Stomach (tissue), 9 donors: ENCODE results near the gene PTPRS. TPM values are rescaled to one million over a fixed set of nuclear protein-coding genes. Genes with fewer than 3 reads are reported as not detected.

Experiments
- DNase-seq, 2 donors: peaks; one replicate each; pipeline versions ENCODE4 v3.0.0 to v3.0.0-alpha.2; 2013 to 2019
- H3K27ac ChIP-seq, 5 donors: fragments of 200-600 bp in 4 of 5; sonication (generic) in 4 of 5; one replicate each; pipeline ENCODE4 v1.5.1; 2013 to 2019; ENCODE audit warnings: mild to moderate bottlenecking in 1 of 5, moderate library complexity in 1 of 5
- H3K27me3 ChIP-seq, 3 donors: fragments of 200-600 bp; sonication (generic); one replicate each; pipeline ENCODE4 v1.5.1; 2017 to 2019; ENCODE audit warnings: mixed run types in 1 of 3
- H3K36me3 ChIP-seq, 4 donors: fragments of 200-600 bp; sonication (generic); 1 replicate in 3 of 4; 2 replicates in 1 of 4; pipeline ENCODE4 v1.5.1; 2016 to 2019
- H3K4me1 ChIP-seq, 4 donors: fragments of 200-600 bp; sonication (generic); one replicate each; pipeline ENCODE4 v1.5.1; 2016 to 2019
- H3K4me3 ChIP-seq, 4 donors: fragments of 200-600 bp; sonication (generic) in 3 of 4; one replicate each; pipeline ENCODE4 v1.5.1; 2016 to 2019; ENCODE audit warnings: mild to moderate bottlenecking in 1 of 4
- H3K9me3 ChIP-seq, 4 donors: fragments of 200-600 bp; sonication (generic); one replicate each; pipeline ENCODE4 v1.5.1; 2016 to 2019
- EP300 ChIP-seq: sonication (generic); formaldehyde crosslinking; IDR thresholded peaks from one replicate; pipeline ENCODE4 v1.6.1; 2017; ENCODE audit warnings: antibody characterized with exemption
- POLR2A ChIP-seq, 4 donors: fragments of 450-650 bp; IDR thresholded peaks; one replicate each; pipeline ENCODE4 v1.6.1; 2016; ENCODE audit warnings: antibody characterized with exemption in 4 of 4, control low read depth in 2 of 4, mild to moderate bottlenecking in 1 of 4, moderate library complexity in 1 of 4
- POLR2AphosphoS5 ChIP-seq, 3 donors: sonication (generic); formaldehyde crosslinking; IDR thresholded peaks; one replicate each; pipeline ENCODE4 v1.6.1; 2016; ENCODE audit warnings: antibody characterized with exemption in 3 of 3
- WGBS, 5 donors: extraction: QIAGEN DNeasy Blood & Tissue Kit in 3 of 5; methylation state at CpG; one replicate each; pipeline versions ENCODE4 v1.1.5 to v1.1.7; 2013 to 2018; 5-methylcytosine and 5-hydroxymethylcytosine counted together
- intact Hi-C: fragments of 100-400 bp; cut with DNase I; formaldehyde crosslinking; loops from one replicate; pipeline ENCODE4 v1.15.1; 2023; ENCODE audit warnings: low total_unique reads
- polyA plus RNA-seq, 3 donors: library from polyadenylated mRNA; stranded (reverse); fragments of 200-250 nt; gene quantifications; one replicate each; pipeline ENCODE4 v1.2.3, GENCODE V29; 2013
- total RNA-seq, 5 donors: library from RNA; depleted of rRNA; stranded (reverse); fragments of >200 nt; gene quantifications; one replicate each; pipeline versions ENCODE4 v1.1.0 to v1.2.3, GENCODE V29; 2014 to 2016
- TF ChIP-seq, protein P1 (sequence below), 7 experiments: fragments of 450-650 bp in 4 of 7; fragments of 200-600 bp in 3 of 7; sonication (generic) in 3 of 7; IDR thresholded peaks; one replicate each; pipeline ENCODE4 v1.5.1; 2016 to 2019; ENCODE audit warnings: antibody characterized with exemption in 7 of 7, control low read depth in 2 of 7, mild to moderate bottlenecking in 1 of 7
- donor health status: healthy with polysubstance abuse.
- donor health status: Bipolar disorder and iron deficiency.
- donor health status: healthy.

Gene PTPRS
- total and polyA plus RNA-seq, 8 donors = 6.9 to 142 (median 57.1) TPM

DNA sequence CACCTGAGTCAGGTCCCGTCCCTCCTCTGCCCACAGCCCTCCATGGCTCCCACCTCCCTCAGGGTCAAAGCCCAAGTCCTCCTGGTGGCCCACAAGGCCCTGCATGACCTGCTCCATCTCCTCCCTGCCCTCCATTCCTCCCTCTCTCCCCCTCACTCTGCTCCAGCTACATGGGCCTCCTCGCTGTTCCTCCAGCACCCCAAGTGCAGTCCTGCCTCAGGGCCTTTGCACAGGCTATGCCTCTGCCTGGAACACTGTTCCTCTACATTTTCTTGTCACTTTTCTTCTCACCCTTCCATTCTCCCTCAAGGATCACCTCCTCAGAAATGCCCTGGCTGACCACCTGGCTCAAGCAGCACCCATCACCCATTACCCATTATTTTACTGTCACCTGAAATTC lies 41.5 kb downstream of the PTPRS start:
- TF ChIP-seq, protein P1, sequence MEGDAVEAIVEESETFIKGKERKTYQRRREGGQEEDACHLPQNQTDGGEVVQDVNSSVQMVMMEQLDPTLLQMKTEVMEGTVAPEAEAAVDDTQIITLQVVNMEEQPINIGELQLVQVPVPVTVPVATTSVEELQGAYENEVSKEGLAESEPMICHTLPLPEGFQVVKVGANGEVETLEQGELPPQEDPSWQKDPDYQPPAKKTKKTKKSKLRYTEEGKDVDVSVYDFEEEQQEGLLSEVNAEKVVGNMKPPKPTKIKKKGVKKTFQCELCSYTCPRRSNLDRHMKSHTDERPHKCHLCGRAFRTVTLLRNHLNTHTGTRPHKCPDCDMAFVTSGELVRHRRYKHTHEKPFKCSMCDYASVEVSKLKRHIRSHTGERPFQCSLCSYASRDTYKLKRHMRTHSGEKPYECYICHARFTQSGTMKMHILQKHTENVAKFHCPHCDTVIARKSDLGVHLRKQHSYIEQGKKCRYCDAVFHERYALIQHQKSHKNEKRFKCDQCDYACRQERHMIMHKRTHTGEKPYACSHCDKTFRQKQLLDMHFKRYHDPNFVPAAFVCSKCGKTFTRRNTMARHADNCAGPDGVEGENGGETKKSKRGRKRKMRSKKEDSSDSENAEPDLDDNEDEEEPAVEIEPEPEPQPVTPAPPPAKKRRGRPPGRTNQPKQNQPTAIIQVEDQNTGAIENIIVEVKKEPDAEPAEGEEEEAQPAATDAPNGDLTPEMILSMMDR (IDR thresholded peaks at IDR 0.05) = no peak
- no peak for TF ChIP-seq POLR2A (IDR thresholded peaks at IDR 0.05)
- TF ChIP-seq EP300 = no peak
- TF ChIP-seq POLR2AphosphoS5 (IDR thresholded peaks at IDR 0.05) = no peak
- WGBS, 5 donors = 82 to 98% (median 94%) methylated on average over 2 of the region's 2 CpGs
- Histone ChIP-seq H3K27me3 (peaks cover 0 to under 1% (median 0%) of the 10 kb centered on the region in 3 donors), H3K4me3 (no peak overlapping the region), H3K36me3 (no peaks in the 10 kb centered on the region), H3K9me3 (no peaks in the 10 kb centered on the region), H3K27ac (peak overlapping the region in 3 of 5 donors; percentile 39 to 72 (median 66)), H3K4me1 (peaks cover 0 to 7% (median 1%) of the 10 kb centered on the region in 4 donors)
- DNase-seq = no peak
- intact Hi-C loops = no loop called here

DNA sequence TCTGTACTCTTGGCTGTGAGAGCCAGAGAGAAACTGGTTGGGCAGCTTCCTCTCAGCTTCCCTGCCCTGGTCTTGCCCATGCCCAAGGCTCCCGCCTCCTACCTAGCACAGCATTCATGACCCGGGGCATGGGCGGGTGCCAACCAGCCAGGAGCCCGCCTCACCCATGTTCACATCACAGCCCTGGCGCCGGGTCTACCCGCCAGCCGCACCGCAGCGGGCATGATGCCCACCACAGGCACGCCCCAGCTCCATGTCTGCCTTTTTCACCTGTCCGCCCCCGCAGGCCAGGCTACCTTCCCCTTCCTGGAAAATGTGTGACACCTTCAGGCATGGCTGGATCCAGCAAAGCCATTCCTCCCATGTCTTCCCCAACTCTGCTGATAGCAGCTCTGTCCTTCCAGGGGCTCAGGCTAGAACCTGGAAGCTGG lies 42.1 kb downstream of the PTPRS start:
- Histone ChIP-seq H3K4me3 (no peak overlapping the region), H3K9me3 (no peaks in the 10 kb centered on the region), H3K27ac (peak overlapping the region; percentile 39 to 72 (median 66)), H3K4me1 (peaks cover 4 to 14% (median 7%) of the 10 kb centered on the region in 4 donors), H3K27me3 (peaks cover 0 to 7% (median 0%) of the 10 kb centered on the region in 3 donors), H3K36me3 (no peaks in the 10 kb centered on the region)
- TF ChIP-seq EP300 = no peak
- TF ChIP-seq POLR2A (IDR thresholded peaks at IDR 0.05) = no peak
- TF ChIP-seq, protein P1 (IDR thresholded peaks at IDR 0.05) = no peak
- peak in 2 of 3 donors; percentile 61 to 77 for TF ChIP-seq POLR2AphosphoS5 (IDR thresholded peaks at IDR 0.05)
- intact Hi-C loops = no loop called here
- 40 to 57% (median 50%) methylated on average over 13 of the region's 13 CpGs for WGBS, 5 donors
- peak; percentile 52 to 96 for DNase-seq

DNA sequence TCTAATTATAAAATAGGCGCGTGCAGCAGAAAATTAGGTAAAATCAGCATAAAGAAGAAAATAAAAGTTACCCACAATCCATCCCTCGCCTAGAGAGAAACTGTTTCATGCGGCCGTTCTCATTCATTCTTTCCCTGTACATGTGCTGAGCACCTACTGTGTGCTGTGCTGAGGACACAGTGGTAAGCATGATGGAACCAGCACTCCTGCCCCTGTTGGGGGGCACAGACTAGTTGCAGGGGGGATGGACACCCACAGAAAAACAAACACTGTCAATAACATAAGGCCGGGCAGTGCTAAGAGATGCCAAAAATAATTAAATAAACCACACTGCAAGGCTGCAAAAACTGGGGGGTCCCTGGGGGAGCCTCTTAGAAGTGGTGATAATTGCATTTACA lies 43.3 kb downstream of the PTPRS start:
- WGBS, 5 donors = 91 to 95% (median 92%) methylated on average over 6 of the region's 6 CpGs

DNA sequence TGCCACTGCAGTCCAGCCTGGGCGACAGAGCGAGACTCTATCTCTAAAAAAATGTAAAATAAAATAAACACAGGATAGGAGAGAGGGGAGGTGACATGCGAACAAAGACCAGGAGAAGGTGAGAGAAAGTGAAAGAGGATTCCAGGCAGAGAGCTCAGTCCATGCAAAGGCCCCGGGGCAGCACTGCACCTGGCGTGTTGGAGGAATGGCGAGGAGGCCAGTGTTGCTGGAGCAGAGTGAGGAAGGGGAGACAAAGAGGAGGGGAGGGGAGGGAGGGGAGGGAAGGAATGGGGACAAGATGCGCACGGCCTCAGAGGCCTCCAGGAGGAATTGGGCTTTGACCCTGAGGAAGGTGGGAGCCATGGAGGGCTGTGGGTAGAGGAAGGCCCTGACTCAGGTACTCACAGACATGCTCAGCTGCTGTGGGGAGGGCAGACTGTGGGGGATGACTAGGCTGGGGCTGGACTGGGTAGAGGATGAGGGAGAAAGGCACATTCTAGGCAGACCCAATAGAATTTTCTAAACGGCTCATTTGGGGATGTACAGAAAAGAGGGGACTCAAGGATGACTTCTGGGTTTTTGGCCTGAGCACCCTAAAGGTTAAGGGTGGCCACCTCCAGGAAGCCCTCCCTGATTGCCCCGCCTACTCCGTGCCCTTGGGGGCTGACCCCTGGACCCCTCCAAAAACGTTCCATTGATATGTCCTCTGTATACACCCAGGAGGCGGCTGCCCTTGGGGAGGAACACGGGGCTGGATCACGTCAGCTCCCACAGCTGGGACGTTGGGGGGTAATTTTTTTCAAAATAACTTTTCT lies 43.9 kb downstream of the PTPRS start:
- TF ChIP-seq, protein P1 (IDR thresholded peaks at IDR 0.05) = no peak
- TF ChIP-seq POLR2AphosphoS5 (IDR thresholded peaks at IDR 0.05) (no peak), EP300 (no peak), POLR2A (IDR thresholded peaks at IDR 0.05) (no peak)
- 80 to 87% (median 86%) methylated on average over 16 of the region's 16 CpGs for WGBS, 5 donors
- H3K27ac ChIP-seq = peak overlapping the region in 1 of 5 donors; percentile 66
- peaks cover 13 to 31% (median 26%) of the 10 kb centered on the region in 4 donors for H3K4me1 ChIP-seq
- H3K9me3 ChIP-seq = no peaks in the 10 kb centered on the region
- intact Hi-C loops = no loop called here
- H3K4me3 ChIP-seq = no peak overlapping the region
- peaks cover 0 to 24% (median 11%) of the 10 kb centered on the region in 3 donors for H3K27me3 ChIP-seq
- DNase-seq = no peak
- H3K36me3 ChIP-seq = no peaks in the 10 kb centered on the region

More for the DNA sequence above, 43.3 kb downstream of the PTPRS start:
- Histone ChIP-seq H3K9me3 (no peaks in the 10 kb centered on the region), H3K27me3 (peaks cover 0 to 19% (median 8%) of the 10 kb centered on the region in 3 donors), H3K27ac (peak overlapping the region in 1 of 5 donors; percentile 66), H3K36me3 (no peaks in the 10 kb centered on the region), H3K4me1 (peaks cover 7 to 24% (median 19%) of the 10 kb centered on the region in 4 donors), H3K4me3 (no peak overlapping the region)
- no peak for DNase-seq
- no peak for TF ChIP-seq POLR2AphosphoS5 (IDR thresholded peaks at IDR 0.05)
- no peak for TF ChIP-seq POLR2A (IDR thresholded peaks at IDR 0.05)
- TF ChIP-seq EP300 = no peak
- intact Hi-C loops = no loop called here
